Measurements from ENCODE around the gene GSTT2.
"Not testable (repeated sequence)": the region's sequence is repeated elsewhere in the genome, so short reads cannot be mapped to it uniquely, and the experiment has no call there.

DNA sequence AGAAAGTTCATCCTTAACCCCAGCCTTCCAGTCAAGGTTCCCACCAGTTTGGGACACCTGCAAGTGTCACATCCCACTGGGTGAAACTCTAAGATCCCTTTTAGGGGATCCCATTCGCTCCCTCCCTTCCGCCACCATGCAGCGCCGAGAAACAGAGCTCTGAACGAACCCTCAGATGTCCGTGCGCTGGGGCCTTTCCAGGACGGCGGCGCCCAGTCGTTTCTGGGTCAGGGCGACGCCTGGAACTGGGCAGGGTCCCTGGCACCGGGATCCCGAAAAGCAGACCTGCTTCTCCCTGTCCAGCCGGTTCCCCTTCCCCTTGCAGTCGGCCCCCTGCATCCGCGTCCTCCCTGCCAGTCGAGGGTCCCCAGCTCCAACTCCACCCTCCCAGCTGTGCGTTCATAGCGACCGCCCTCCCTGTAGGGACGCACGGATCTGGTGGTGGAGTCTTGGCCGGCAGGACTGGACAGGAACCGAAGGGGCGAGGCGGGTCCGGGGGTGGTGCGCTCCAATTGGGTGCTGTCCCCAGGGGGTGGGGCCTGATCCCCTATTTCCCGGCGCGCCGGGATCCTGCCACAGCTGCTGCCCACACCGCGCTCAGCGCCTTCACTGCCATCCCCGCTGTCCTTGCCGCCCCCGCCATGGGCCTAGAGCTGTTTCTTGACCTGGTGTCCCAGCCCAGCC, at the start of gene GSTT2:
- not testable (repeated sequence) for TF ChIP-seq EZH2 (IDR thresholded peaks at IDR 0.05; ENCODE audit: borderline replicate concordance, low read depth, low read length, severe bottlenecking)
- TF ChIP-seq, protein P1, sequence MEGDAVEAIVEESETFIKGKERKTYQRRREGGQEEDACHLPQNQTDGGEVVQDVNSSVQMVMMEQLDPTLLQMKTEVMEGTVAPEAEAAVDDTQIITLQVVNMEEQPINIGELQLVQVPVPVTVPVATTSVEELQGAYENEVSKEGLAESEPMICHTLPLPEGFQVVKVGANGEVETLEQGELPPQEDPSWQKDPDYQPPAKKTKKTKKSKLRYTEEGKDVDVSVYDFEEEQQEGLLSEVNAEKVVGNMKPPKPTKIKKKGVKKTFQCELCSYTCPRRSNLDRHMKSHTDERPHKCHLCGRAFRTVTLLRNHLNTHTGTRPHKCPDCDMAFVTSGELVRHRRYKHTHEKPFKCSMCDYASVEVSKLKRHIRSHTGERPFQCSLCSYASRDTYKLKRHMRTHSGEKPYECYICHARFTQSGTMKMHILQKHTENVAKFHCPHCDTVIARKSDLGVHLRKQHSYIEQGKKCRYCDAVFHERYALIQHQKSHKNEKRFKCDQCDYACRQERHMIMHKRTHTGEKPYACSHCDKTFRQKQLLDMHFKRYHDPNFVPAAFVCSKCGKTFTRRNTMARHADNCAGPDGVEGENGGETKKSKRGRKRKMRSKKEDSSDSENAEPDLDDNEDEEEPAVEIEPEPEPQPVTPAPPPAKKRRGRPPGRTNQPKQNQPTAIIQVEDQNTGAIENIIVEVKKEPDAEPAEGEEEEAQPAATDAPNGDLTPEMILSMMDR (IDR thresholded peaks at IDR 0.05; ENCODE audit: borderline replicate concordance, extremely low read depth, low read length, poor library complexity, severe bottlenecking), result not testable (repeated sequence)

Measured in DND-41 (cell line).